Uterus (tissue), 4 donors: ENCODE data around the gene CEP250. TPM values are rescaled to one million over a fixed set of nuclear protein-coding genes. Genes with fewer than 3 reads are reported as not detected.

Experiments used
- DNase-seq, 2 donors: peaks; one replicate each; pipeline ENCODE4 v3.0.0-alpha.2; 2019 to 2020
- H3K27ac ChIP-seq, 2 donors: fragments of 200-600 bp; sonication (generic); 1 replicate in 1 of 2; 2 replicates in 1 of 2; pipeline ENCODE4 v1.5.1; 2016 to 2018
- H3K27me3 ChIP-seq, 2 donors: fragments of 200-600 bp; sonication (generic); one replicate each; pipeline ENCODE4 v1.5.1; 2018 to 2019; ENCODE audit warnings: control low read depth in 1 of 2
- H3K36me3 ChIP-seq, 2 donors: fragments of 200-600 bp; sonication (generic); one replicate each; pipeline ENCODE4 v1.5.1; 2019; ENCODE audit warnings: control low read depth in 1 of 2
- H3K4me1 ChIP-seq, 2 donors: fragments of 200-600 bp; sonication (generic); one replicate each; pipeline ENCODE4 v1.5.1; 2018 to 2019; ENCODE audit warnings: control low read depth in 1 of 2
- H3K4me3 ChIP-seq, 2 donors: fragments of 200-600 bp; sonication (generic); 1 replicate in 1 of 2; 2 replicates in 1 of 2; pipeline ENCODE4 v1.5.1; 2018 to 2019; ENCODE audit warnings: mild to moderate bottlenecking in 1 of 2
- H3K9me3 ChIP-seq, 2 donors: fragments of 200-600 bp; sonication (generic); one replicate each; pipeline ENCODE4 v1.5.1; 2019; ENCODE audit warnings: control low read depth in 1 of 2
- POLR2A ChIP-seq, 2 donors: fragments of 450-650 bp; IDR thresholded peaks; one replicate each; pipeline ENCODE4 v1.6.1; 2016; ENCODE audit warnings: antibody characterized with exemption in 2 of 2, mild to moderate bottlenecking in 1 of 2, moderate library complexity in 1 of 2
- intact Hi-C: fragments of 100-400 bp; cut with DNase I; formaldehyde crosslinking; loops from one replicate; pipeline ENCODE4 v1.15.1; 2023; ENCODE audit warnings: low total_unique reads
- total RNA-seq, 4 donors: library from RNA; depleted of rRNA in 3 of 4; stranded (reverse); fragments of >200 nt in 3 of 4; gene quantifications; one replicate each; pipeline versions ENCODE4 v1.1.0 to v1.2.4, GENCODE V29; 2014 to 2023
- TF ChIP-seq, protein P1 (sequence below), 4 experiments: fragments of 200-600 bp in 2 of 4; fragments of 450-650 bp in 2 of 4; sonication (generic) in 2 of 4; IDR thresholded peaks; one replicate each; pipeline ENCODE4 v1.5.1; 2016 to 2019; ENCODE audit warnings: antibody characterized with exemption in 4 of 4, mild to moderate bottlenecking in 2 of 4, moderate library complexity in 1 of 4
- donor health status: DM: yes; HTN: yes; CAD: no.

CEP250 gene
- total RNA-seq, 4 donors from 2014 or later, result 9.2 to 44.2 (median 41.5) TPM

DNA sequence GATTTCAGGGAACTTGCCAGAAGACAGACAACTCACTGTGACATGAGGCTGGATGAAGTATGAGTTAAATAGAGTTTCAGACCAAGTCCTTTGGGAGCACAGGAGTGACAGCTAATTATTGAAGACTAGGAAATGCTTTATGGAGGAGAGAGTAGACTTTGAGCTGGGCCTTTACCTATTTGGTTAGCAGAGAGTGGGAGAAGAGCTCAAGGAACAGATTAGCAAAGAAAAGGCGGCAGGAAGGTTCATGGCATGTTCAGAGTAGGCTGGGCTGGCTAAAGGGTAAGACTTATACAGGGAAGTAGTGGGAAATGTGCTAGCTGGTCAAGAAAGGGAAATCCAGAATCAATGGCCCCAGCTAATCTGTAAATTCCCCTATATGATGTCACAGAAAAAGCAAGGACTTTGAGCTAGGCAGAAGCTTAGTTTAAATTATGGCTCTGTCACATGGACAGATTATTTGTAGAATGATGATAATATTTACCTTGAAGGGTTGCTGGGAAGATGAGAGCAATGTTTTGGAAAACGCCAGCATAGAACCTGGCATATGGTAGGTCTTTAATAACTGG is 19.0 kb downstream of the CEP250 start:
- Histone ChIP-seq H3K36me3 (no peaks in the 10 kb centered on the region), H3K27ac (no peak overlapping the region), H3K9me3 (no peaks in the 10 kb centered on the region), H3K4me3 (no peak overlapping the region), H3K27me3 (no peaks in the 10 kb centered on the region), H3K4me1 (no peaks in the 10 kb centered on the region)
- no peak for DNase-seq
- TF ChIP-seq POLR2A (IDR thresholded peaks at IDR 0.05), result no peak
- intact Hi-C loops, result no loop called here

DNA sequence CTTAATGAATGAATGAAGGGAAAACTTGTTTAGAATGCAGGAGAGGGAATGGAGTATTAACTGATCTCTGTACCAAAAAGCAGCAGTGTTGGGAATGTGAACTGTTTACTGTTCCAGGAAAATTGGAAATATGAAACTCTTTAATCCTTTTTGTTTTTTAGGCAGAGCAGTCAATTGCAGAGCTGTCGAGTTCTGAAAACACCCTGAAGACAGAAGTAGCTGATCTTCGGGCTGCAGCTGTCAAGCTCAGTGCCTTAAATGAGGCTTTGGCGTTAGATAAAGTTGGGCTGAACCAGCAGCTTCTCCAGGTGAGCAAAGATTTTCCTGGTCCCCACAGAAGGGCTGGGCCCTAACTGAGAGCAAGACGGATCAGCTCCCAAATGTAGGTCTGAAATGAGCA is 20.9 kb downstream of the CEP250 start:
- Histone ChIP-seq H3K4me3 (no peak overlapping the region), H3K4me1 (no peaks in the 10 kb centered on the region), H3K27me3 (no peaks in the 10 kb centered on the region), H3K9me3 (no peaks in the 10 kb centered on the region), H3K36me3 (no peaks in the 10 kb centered on the region), H3K27ac (no peak overlapping the region)
- intact Hi-C loops, result no loop called here
- no peak for DNase-seq
- no peak for TF ChIP-seq POLR2A (IDR thresholded peaks at IDR 0.05)
- TF ChIP-seq, protein P1, sequence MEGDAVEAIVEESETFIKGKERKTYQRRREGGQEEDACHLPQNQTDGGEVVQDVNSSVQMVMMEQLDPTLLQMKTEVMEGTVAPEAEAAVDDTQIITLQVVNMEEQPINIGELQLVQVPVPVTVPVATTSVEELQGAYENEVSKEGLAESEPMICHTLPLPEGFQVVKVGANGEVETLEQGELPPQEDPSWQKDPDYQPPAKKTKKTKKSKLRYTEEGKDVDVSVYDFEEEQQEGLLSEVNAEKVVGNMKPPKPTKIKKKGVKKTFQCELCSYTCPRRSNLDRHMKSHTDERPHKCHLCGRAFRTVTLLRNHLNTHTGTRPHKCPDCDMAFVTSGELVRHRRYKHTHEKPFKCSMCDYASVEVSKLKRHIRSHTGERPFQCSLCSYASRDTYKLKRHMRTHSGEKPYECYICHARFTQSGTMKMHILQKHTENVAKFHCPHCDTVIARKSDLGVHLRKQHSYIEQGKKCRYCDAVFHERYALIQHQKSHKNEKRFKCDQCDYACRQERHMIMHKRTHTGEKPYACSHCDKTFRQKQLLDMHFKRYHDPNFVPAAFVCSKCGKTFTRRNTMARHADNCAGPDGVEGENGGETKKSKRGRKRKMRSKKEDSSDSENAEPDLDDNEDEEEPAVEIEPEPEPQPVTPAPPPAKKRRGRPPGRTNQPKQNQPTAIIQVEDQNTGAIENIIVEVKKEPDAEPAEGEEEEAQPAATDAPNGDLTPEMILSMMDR (IDR thresholded peaks at IDR 0.05), result no peak

DNA sequence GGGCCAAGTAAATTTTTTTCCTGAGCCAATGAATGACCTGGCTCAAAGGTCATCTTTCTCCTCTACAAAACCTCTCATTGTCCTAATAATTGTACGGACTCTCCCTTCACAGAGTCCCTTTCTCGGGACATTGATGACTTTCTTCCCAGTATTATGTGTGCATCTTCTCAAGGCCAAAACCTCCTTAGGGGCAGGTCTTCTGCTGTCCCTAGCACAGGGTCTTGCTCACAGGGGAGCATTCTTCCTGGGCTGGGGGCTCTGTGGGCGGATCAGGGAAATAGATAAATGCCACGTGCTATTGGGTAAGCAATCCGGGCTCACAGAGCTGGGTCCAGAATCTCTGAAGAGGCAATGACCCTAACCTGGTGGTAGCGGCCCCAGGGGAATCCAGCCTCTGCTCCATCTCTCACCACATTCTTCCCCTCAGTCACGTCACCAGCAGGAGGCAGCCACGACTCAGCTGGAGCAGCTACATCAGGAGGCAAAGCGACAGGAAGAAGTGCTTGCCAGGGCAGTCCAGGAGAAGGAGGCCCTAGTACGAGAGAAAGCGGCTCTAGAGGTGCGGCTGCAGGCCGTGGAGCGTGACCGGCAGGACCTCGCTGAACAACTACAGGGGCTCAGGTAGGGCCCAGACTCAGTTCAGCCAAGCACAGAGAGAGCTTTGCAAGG is 23.5 kb downstream of the CEP250 start:
- Histone ChIP-seq H3K36me3 (no peaks in the 10 kb centered on the region), H3K27ac (no peak overlapping the region), H3K9me3 (peaks cover 0 to 1% of the 10 kb centered on the region in 2 donors), H3K4me1 (no peaks in the 10 kb centered on the region), H3K4me3 (no peak overlapping the region), H3K27me3 (no peaks in the 10 kb centered on the region)
- TF ChIP-seq POLR2A (IDR thresholded peaks at IDR 0.05), result no peak
- TF ChIP-seq, protein P1 (IDR thresholded peaks at IDR 0.05), result no peak
- no peak for DNase-seq
- intact Hi-C loops, result no loop called here

DNA sequence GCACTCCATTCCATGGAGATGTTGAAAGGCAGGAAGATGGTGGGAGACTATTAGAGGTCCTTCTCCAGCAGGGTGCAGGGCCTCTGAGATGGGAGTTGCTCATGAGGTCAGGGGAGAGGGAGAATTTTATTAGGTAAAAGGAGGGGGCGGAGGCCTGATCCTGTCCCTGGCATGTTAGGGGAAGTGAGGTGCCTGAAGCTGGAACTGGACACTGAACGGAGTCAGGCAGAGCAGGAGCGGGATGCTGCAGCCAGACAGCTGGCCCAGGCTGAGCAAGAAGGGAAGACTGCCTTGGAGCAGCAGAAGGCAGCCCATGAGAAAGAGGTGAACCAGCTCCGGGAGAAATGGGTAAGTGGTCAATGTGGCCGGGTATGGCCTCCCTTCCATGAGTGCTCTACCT is 24.4 kb downstream of the CEP250 start:
- intact Hi-C loops, result no loop called here

DNA sequence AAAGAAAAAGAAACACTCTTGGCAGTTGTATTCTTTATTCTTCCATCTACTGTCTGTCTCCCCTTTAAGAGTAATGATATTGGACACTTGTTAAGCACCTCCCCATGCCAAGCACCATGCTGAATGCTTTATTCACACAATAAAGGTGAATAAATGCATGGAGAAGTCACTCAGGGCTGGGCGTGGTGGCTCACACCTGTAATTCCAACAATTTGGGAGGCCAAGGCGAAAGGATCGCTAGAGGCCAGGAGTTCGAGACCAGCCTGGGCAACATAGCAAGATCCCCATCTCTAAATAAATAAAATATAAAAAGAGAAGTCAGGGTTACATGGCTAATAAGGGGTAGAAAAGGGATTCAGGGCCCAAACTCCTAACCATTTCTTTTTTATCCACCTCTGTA is 32.1 kb downstream of the CEP250 start:
- H3K4me3 ChIP-seq, result no peak overlapping the region
- H3K9me3 ChIP-seq, result peaks cover 0 to 4% of the 10 kb centered on the region in 2 donors
- H3K27me3 ChIP-seq, result no peaks in the 10 kb centered on the region
- intact Hi-C loops, result no loop called here
- DNase-seq, result no peak
- H3K36me3 ChIP-seq, result no peaks in the 10 kb centered on the region
- H3K4me1 ChIP-seq, result no peaks in the 10 kb centered on the region
- no peak overlapping the region for H3K27ac ChIP-seq
- TF ChIP-seq POLR2A (IDR thresholded peaks at IDR 0.05), result no peak
- TF ChIP-seq, protein P1 (IDR thresholded peaks at IDR 0.05), result no peak

More for the DNA sequence above, 24.4 kb downstream of the CEP250 start:
- H3K27ac ChIP-seq, result no peak overlapping the region
- H3K9me3 ChIP-seq, result peaks cover 0 to 4% of the 10 kb centered on the region in 2 donors
- no peak overlapping the region for H3K4me3 ChIP-seq
- no peaks in the 10 kb centered on the region for H3K27me3 ChIP-seq
- no peaks in the 10 kb centered on the region for H3K4me1 ChIP-seq
- H3K36me3 ChIP-seq, result no peaks in the 10 kb centered on the region
- TF ChIP-seq POLR2A (IDR thresholded peaks at IDR 0.05), result no peak
- TF ChIP-seq, protein P1 (IDR thresholded peaks at IDR 0.05), result no peak
- DNase-seq, result no peak
